ENCODE results near the gene UBE2Q2. TPM values are rescaled to one million over a fixed set of nuclear protein-coding genes. Genes with fewer than 3 reads are reported as not detected.
A peak's percentile ranks its signal among the peaks of the same experiment; 100 is the strongest.

Gene UBE2Q2
- total RNA-seq, 1 donor from 2014 or later: 32.0 TPM

- Mint-ChIP-seq H3K4me1 (no peaks in the 10 kb centered on the region), H3K27me3 (ENCODE audit: low read depth) (no peaks in the 10 kb centered on the region), H3K27ac (no peak overlapping the region), H3K36me3 (peaks cover 8% of the 10 kb centered on the region), H3K4me3 (no peak overlapping the region), H3K9me3 (no peaks in the 10 kb centered on the region)
- no peak for DNase-seq (ENCODE audit: low spot score in 2 of 2, unreplicated experiment in 2 of 2)
- no peak for TF ChIP-seq CTCF (IDR thresholded peaks at IDR 0.05; ENCODE audit: unreplicated experiment)
Observed at GRCh38 chr15:75887178-75887577, 43.9 kb downstream of the UBE2Q2 start.

GRCh38 chr15:75891895-75892294 lies 48.6 kb downstream of the UBE2Q2 start:
- H3K36me3 Mint-ChIP-seq: peaks cover 12% of the 10 kb centered on the region
- DNase-seq (ENCODE audit: low spot score in 2 of 2, unreplicated experiment in 2 of 2): no peak
- H3K4me1 Mint-ChIP-seq: no peaks in the 10 kb centered on the region
- no peak overlapping the region for H3K27ac Mint-ChIP-seq
- TF ChIP-seq CTCF (IDR thresholded peaks at IDR 0.05; ENCODE audit: unreplicated experiment): no peak
- no peak overlapping the region for H3K4me3 Mint-ChIP-seq
- H3K27me3 Mint-ChIP-seq (ENCODE audit: low read depth): no peaks in the 10 kb centered on the region
- H3K9me3 Mint-ChIP-seq: no peaks in the 10 kb centered on the region

- Mint-ChIP-seq H3K4me1 (no peaks in the 10 kb centered on the region), H3K9me3 (no peaks in the 10 kb centered on the region), H3K36me3 (peaks cover 12% of the 10 kb centered on the region), H3K27ac (no peak overlapping the region), H3K4me3 (no peak overlapping the region), H3K27me3 (ENCODE audit: low read depth) (no peaks in the 10 kb centered on the region)
- no peak for DNase-seq (ENCODE audit: low spot score in 2 of 2, unreplicated experiment in 2 of 2)
- no peak for TF ChIP-seq CTCF (IDR thresholded peaks at IDR 0.05; ENCODE audit: unreplicated experiment)
Observed at GRCh38 chr15:75895731-75896130, 52.5 kb downstream of the UBE2Q2 start.

GRCh38 chr15:75900577-75900976 lies 57.3 kb downstream of the UBE2Q2 start:
- Mint-ChIP-seq H3K27ac (no peak overlapping the region), H3K36me3 (peaks cover 9% of the 10 kb centered on the region), H3K4me1 (peaks cover 23% of the 10 kb centered on the region), H3K4me3 (no peak overlapping the region), H3K9me3 (no peaks in the 10 kb centered on the region), H3K27me3 (ENCODE audit: low read depth) (no peaks in the 10 kb centered on the region)
- TF ChIP-seq CTCF (IDR thresholded peaks at IDR 0.05; ENCODE audit: unreplicated experiment): no peak
- DNase-seq (ENCODE audit: low spot score in 2 of 2, unreplicated experiment in 2 of 2): no peak

GRCh38 chr15:75902129-75902557 lies 58.9 kb downstream of the UBE2Q2 start:
- Mint-ChIP-seq H3K27ac (peak overlapping the region; percentile 96), H3K4me3 (peak overlapping the region; percentile 63), H3K9me3 (no peaks in the 10 kb centered on the region), H3K4me1 (peaks cover 31% of the 10 kb centered on the region), H3K27me3 (ENCODE audit: low read depth) (no peaks in the 10 kb centered on the region), H3K36me3 (peaks cover 11% of the 10 kb centered on the region)
- TF ChIP-seq CTCF (IDR thresholded peaks at IDR 0.05; ENCODE audit: unreplicated experiment): no peak
- no peak for DNase-seq (ENCODE audit: low spot score in 2 of 2, unreplicated experiment in 2 of 2)
